Fibroblast of villous mesenchyme (primary cell): Measurements from ENCODE around the gene RPS6KA6. TPM values are rescaled to one million over a fixed set of nuclear protein-coding genes. Genes with fewer than 3 reads are reported as not detected.

Experiments
- DNase-seq: peaks from one replicate; pipeline ENCODE4 v3.0.0-alpha.2; 2010; ENCODE audit warnings: low read depth
- H3K4me3 ChIP-seq: 2 replicates; pipeline ENCODE4 v1.5.1; 2011; ENCODE audit warnings: low read depth, mild to moderate bottlenecking, low read length
- CTCF ChIP-seq: IDR thresholded peaks from 2 replicates; pipeline ENCODE4 v1.5.1; 2012; ENCODE audit warnings: low read depth, mild to moderate bottlenecking, low read length; ENCODE audit not compliant: insufficient read depth
- total RNA-seq: library from RNA; depleted of rRNA; stranded (reverse); fragments of >200 nt; gene quantifications from 2 replicates; pipeline ENCODE4 v1.2.3, GENCODE V29; 2012

RPS6KA6 gene
- total RNA-seq, 1 donor, result 16.8 TPM

GRCh38 chrX:84155938-84156337, 32.1 kb downstream of the RPS6KA6 start:
- no peak for DNase-seq
- TF ChIP-seq CTCF, result no peak
- H3K4me3 ChIP-seq, result no peak overlapping the region

DNA sequence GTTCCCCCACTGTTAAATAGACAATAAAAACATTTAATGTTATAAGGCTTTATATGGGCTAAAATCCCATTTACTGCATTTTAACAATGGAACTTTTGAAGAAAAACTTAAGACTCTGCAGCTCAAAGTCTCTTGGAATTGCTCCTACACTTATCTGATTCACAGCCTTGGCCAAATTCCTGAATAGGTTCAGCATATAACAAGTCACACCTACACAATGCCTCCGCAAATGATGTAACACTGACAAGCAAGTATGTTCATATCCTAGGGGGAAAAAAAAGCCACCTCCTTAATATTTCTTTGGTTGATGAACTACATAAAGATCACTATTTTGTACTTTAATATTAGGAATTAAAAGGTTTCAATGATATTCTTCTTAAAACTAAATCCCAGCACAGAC, 34.5 kb downstream of the RPS6KA6 start:
- DNase-seq, result no peak
- no peak overlapping the region for H3K4me3 ChIP-seq
- TF ChIP-seq CTCF, result no peak

- no peak overlapping the region for H3K4me3 ChIP-seq
- TF ChIP-seq CTCF, result no peak
- no peak for DNase-seq
Observed at GRCh38 chrX:84144991-84145390, 43.0 kb downstream of the RPS6KA6 start.

- TF ChIP-seq CTCF, result no peak
- no peak for DNase-seq
- H3K4me3 ChIP-seq, result no peak overlapping the region
Observed at GRCh38 chrX:84144281-84144680, 43.7 kb downstream of the RPS6KA6 start.

DNA sequence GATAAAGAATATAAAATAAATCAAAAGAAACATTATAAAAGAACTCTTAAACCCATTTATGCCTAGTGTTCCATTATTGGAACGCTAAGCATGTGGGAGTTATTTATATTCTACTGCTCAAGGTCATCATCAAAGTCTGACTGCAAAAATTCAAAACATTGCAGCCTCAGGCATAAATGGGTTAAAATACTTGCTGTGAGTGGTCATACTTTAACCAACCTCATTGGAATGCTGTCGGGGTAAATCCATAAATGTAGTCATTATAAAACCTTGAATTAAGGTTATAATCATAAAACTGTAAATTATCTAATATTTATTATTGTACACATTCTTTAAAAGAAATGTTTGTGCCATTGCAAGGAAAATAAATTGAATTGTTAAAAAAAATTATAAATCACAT, 55.0 kb downstream of the RPS6KA6 start:
- DNase-seq, result no peak
- no peak for TF ChIP-seq CTCF

DNA sequence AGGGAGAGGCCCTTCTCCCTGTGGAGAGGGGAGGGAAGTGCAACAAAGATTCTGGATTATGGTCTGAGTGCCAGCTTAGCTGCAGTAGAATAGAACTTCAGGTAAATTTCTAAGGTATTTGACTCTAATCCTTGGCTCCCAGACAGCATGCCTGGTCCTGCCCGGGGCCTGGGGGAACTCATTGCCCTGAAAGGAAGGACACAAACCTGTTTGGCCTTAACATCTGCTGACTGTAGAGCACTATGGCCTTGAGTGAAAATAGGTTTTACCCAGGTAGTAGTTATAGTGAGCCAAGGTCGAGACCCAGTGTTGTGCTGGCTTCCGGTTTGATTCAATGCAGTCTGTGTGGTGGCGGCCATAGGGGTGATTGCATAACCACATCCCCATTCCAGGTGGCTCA, 64.4 kb downstream of the RPS6KA6 start:
- DNase-seq, result no peak
- H3K4me3 ChIP-seq, result no peak overlapping the region
- no peak for TF ChIP-seq CTCF

More for the DNA sequence above, 55.0 kb downstream of the RPS6KA6 start:
- H3K4me3 ChIP-seq, result no peak overlapping the region

DNA sequence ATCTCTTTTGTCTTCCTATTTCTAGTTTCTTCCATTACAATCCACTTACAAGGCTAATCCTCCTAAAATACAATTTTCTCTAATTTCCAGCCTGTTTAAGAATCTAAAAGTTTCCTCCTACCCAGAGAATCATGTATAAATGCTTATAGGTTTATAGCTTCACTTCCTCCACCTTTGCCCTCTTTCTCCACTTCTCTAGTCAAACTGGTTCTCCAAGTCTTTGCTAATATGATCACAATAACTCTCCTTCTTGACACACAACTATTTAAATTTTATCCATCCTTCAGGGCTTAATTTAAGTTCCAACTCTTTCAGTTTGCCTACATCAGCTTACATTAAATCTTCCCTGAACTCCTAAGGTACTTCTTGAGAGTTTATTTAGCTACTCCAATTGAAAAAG, 69.2 kb downstream of the RPS6KA6 start:
- TF ChIP-seq CTCF, result no peak
- DNase-seq, result no peak

More for the DNA sequence above, 69.2 kb downstream of the RPS6KA6 start:
- H3K4me3 ChIP-seq, result no peak overlapping the region
